Measurements from ENCODE around the gene JAK1.

- TF ChIP-seq, protein P1, sequence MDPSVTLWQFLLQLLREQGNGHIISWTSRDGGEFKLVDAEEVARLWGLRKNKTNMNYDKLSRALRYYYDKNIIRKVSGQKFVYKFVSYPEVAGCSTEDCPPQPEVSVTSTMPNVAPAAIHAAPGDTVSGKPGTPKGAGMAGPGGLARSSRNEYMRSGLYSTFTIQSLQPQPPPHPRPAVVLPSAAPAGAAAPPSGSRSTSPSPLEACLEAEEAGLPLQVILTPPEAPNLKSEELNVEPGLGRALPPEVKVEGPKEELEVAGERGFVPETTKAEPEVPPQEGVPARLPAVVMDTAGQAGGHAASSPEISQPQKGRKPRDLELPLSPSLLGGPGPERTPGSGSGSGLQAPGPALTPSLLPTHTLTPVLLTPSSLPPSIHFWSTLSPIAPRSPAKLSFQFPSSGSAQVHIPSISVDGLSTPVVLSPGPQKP (CRISPR knock-in tag; IDR thresholded peaks at IDR 0.05), result no peak
- TF ChIP-seq RFX5 (IDR thresholded peaks at IDR 0.05; ENCODE audit: low read depth, low read length) (no peak), GTF2F1 (IDR thresholded peaks at IDR 0.05; ENCODE audit: low read depth, low read length) (no peak), POLR2AphosphoS5 (IDR thresholded peaks at IDR 0.05; ENCODE audit: control insufficient read depth, insufficient read depth, low read depth, low read length) (no peak), RAD21 (CRISPR knock-in tag; conservative IDR thresholded peaks at IDR 0.05 in 1 of 2, IDR thresholded peaks at IDR 0.05 in 1 of 2) (no peak)
- TF ChIP-seq, protein P2, sequence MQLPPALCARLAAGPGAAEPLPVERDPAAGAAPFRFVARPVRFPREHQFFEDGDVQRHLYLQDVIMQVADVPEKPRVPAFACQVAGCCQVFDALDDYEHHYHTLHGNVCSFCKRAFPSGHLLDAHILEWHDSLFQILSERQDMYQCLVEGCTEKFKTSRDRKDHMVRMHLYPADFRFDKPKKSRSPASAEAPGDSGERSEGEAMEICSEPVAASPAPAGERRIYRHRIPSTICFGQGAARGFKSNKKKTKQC (CRISPR knock-in tag; IDR thresholded peaks at IDR 0.05), result no peak
Observed at GRCh38 chr1:64984106-64984505, 17.8 kb upstream of the JAK1 start.

Data from K562 (cell line).